Caco-2 (cell line): ENCODE measurements around the gene FPGS. TPM values are rescaled to one million over a fixed set of nuclear protein-coding genes. Genes with fewer than 3 reads are reported as not detected.

Experiments used
- Bru-seq: library from RNA; stranded (reverse); fragments of 400-500 nt; gene quantifications from one replicate; lab custom pipeline; 2021; lab: Mats Ljungman, UMichigan
- BruChase-seq, 2 experiments: library from RNA; stranded (reverse); fragments of 400-500 nt; gene quantifications; one replicate each; lab custom pipeline; 2021; lab: Mats Ljungman, UMichigan
- BruUV-seq: library from RNA; stranded (reverse); fragments of 400-500 nt; replicated peaks from 2 replicates; lab custom pipeline; 2021; lab: Mats Ljungman, UMichigan
- CTCF ChIA-PET: fragments of 300-600 bp; sonication (Branson Sonifier 250); formaldehyde crosslinking; loops from one replicate; lab custom pipeline; 2022; ENCODE audit warnings: antibody characterized with exemption; lab: Charles Lee
- POLR2A ChIA-PET: fragments of 300-600 bp; sonication (Branson Sonifier 250); formaldehyde crosslinking; loops from one replicate; lab custom pipeline; 2022; ENCODE audit warnings: antibody characterized with exemption; lab: Charles Lee
- DNase-seq, 2 experiments: peaks; one replicate each; pipeline versions ENCODE4 v3.0.0 to v3.0.0-alpha.2; 2020 to 2022
- H3K27me3 ChIP-seq: replicated peaks from 2 replicates; pipeline ENCODE4 v1.6.0; 2011; ENCODE audit warnings: low read length; ENCODE audit not compliant: control insufficient read depth, insufficient read depth
- H3K36me3 ChIP-seq: 2 replicates; pipeline ENCODE4 v1.5.1; 2011; ENCODE audit warnings: low read length; ENCODE audit not compliant: control insufficient read depth, insufficient read depth
- H3K4me1 ChIP-seq: fragments of 250-450 bp; sonication (Bioruptor Pico); 2 replicates; pipeline ENCODE4 v1.5.1; 2020; ENCODE audit warnings: mild to moderate bottlenecking
- H3K4me3 ChIP-seq: 2 replicates; pipeline ENCODE4 v1.5.1; 2011; ENCODE audit warnings: low read depth, mild to moderate bottlenecking, control low read depth, low read length
- H3K9me3 ChIP-seq: fragments of 250-450 bp; sonication (Bioruptor Pico); 2 replicates; pipeline ENCODE4 v1.5.1; 2020; ENCODE audit warnings: mild to moderate bottlenecking, moderate library complexity
- H3K27ac Mint-ChIP-seq: one replicate; pipeline ENCODE4 v1.8.0; 2022; ENCODE audit warnings: mixed read lengths; ENCODE audit not compliant: unreplicated experiment
- H3K27me3 Mint-ChIP-seq: one replicate; pipeline ENCODE4 v1.8.0; 2022; ENCODE audit warnings: mixed read lengths; ENCODE audit not compliant: insufficient read depth, unreplicated experiment
- H3K36me3 Mint-ChIP-seq: one replicate; pipeline ENCODE4 v1.8.0; 2022; ENCODE audit warnings: mild to moderate bottlenecking, mixed read lengths; ENCODE audit not compliant: insufficient read depth, unreplicated experiment
- H3K4me1 Mint-ChIP-seq: one replicate; pipeline ENCODE4 v1.8.0; 2022; ENCODE audit warnings: low read depth, mixed read lengths; ENCODE audit not compliant: unreplicated experiment
- H3K4me3 Mint-ChIP-seq: one replicate; pipeline ENCODE4 v1.8.0; 2022; ENCODE audit warnings: mild to moderate bottlenecking, moderate library complexity, mixed read lengths; ENCODE audit not compliant: unreplicated experiment
- H3K9me3 Mint-ChIP-seq: one replicate; pipeline ENCODE4 v1.8.0; 2022; ENCODE audit warnings: mixed read lengths; ENCODE audit not compliant: unreplicated experiment
- CTCF ChIP-seq, 2 experiments: fragments of 200-600 bp in 1 of 2; IDR thresholded peaks; 1 replicate in 1 of 2; 2 replicates in 1 of 2; pipeline versions ENCODE4 v1.5.1 to v1.8.0; 2011 to 2022; ENCODE audit warnings: antibody characterized with exemption in 1 of 2, control low read depth in 1 of 2, inconsistent platforms in 1 of 2, low read depth in 1 of 2, low read length in 1 of 2, mild to moderate bottlenecking in 1 of 2, moderate library complexity in 1 of 2; ENCODE audit not compliant: insufficient read depth in 1 of 2, severe bottlenecking in 1 of 2, unreplicated experiment in 1 of 2
- intact Hi-C: fragments of 100-400 bp; cut with micrococcal nuclease; formaldehyde crosslinking; loops from one replicate; pipeline ENCODE4 v1.10.0; 2022; ENCODE audit not compliant: unreplicated experiment
- long read RNA-seq: library from polyadenylated mRNA; stranded (forward); transcript quantifications from one replicate; pipeline ENCODE4 v2.0.0, GENCODE V29; 2022
- total RNA-seq: library from RNA; stranded (reverse); gene quantifications from 2 replicates; pipeline ENCODE4 v1.2.3, GENCODE V29; 2022

The FPGS gene, protein sequence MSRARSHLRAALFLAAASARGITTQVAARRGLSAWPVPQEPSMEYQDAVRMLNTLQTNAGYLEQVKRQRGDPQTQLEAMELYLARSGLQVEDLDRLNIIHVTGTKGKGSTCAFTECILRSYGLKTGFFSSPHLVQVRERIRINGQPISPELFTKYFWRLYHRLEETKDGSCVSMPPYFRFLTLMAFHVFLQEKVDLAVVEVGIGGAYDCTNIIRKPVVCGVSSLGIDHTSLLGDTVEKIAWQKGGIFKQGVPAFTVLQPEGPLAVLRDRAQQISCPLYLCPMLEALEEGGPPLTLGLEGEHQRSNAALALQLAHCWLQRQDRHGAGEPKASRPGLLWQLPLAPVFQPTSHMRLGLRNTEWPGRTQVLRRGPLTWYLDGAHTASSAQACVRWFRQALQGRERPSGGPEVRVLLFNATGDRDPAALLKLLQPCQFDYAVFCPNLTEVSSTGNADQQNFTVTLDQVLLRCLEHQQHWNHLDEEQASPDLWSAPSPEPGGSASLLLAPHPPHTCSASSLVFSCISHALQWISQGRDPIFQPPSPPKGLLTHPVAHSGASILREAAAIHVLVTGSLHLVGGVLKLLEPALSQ
- total RNA-seq (54.4 and 57.3 TPM in 2 replicates), Bru-seq, nascent RNA (percentile 64 among the genes with signal in this experiment), BruChase-seq, experiment 1, labeled RNA remaining after a 2-hour chase (percentile 66 among the genes with signal in this experiment), BruChase-seq, experiment 2, labeled RNA remaining after a 6-hour chase (percentile 74 among the genes with signal in this experiment)
- long read RNA-seq, transcript FPGS-203 (15 exons, 2,279 nt) = major isoform, 79 of 133 reads
- long read RNA-seq, transcript FPGS-201 (15 exons, 2,278 nt) = minor isoform, 16 of 133 reads
- long read RNA-seq, partial matches to known transcripts = 10 of 133 reads
- long read RNA-seq, other reads (novel, unspliced or antisense) = 24 of 133 reads

DNA sequence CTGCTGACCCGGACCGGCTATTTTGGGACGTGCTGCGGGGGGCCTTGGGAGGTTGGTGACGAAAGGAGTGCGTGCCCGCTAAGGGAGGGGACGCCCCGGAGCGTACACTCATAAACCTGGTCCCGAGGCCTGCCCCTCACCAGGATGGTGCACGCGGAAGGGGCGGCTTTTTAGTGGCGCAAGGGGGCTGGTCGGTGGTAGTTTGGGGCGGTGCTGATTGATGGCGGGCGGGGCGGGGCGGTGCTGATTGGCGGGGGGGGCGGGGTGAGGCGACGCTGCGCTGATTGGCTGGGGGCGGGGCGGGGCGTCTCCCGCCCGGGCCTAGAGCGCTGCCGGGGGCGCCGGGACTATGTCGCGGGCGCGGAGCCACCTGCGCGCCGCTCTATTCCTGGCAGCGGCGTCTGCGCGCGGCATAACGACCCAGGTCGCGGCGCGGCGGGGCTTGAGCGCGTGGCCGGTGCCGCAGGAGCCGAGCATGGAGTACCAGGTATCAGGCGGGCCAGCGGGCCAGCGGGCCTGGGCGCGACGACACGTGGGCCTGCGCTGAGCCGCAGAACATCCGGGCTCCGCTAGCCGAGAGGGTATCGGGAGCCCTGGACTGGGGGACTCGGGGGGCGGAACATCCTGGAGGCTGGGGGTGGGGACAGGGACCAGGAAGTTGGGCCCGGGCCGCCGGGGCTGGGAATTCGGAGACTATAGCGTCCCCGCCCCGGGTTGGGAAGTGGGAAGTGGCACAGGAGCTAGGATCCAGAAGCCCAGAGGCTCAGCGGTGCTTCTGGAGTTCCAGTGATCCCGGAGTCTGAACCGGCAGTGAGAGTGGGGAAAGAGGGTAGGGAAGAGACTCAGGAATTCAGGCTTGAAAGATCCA, at the start of gene FPGS:
Gene FPGS (plus strand): TSS at position 307 of the 868 bp plus-strand sequence. CDS start 43 bp downstream, at position 350.
- peak; percentile 89 to 90 for DNase-seq
- CTCF ChIA-PET = interaction anchor here (1.1 to 2.0 kb wide), 3 partner anchors 17 to 68 kb away, joined by 3 to 14 read pairs (median 12); partner anchors contain the start of genes CDK9 and TOR2A
- Mint-ChIP-seq H3K4me1 (peaks cover 14% of the 10 kb centered on the region), H3K4me3 (peak within 1 kb of the TSS; percentile 86), H3K27ac (peak within 1 kb of the TSS; percentile 77), H3K36me3 (peaks cover 11% of the 10 kb centered on the region), H3K27me3 (no peaks in the 10 kb centered on the region), H3K9me3 (no peaks in the 10 kb centered on the region)
- no peaks in the 10 kb centered on the region for H3K9me3 ChIP-seq
- intact Hi-C loops = loop anchor here (2.0 kb wide), 2 partner anchors 68 to 114 kb away; partner anchors contain the start of gene ST6GALNAC4
- H3K4me3 ChIP-seq = peak within 1 kb of the TSS; percentile 86
- POLR2A ChIA-PET = interaction anchor here (0.6 to 1.6 kb wide), 5 partner anchors 10 to 133 kb away, joined by 3 to 8 read pairs (median 5); partner anchors contain the start of genes CDK9 and ST6GALNAC4
- peak in 1 of 2 experiments; percentile 4 for TF ChIP-seq CTCF (IDR thresholded peaks at IDR 0.05; ENCODE audit: insufficient read depth in 1 of 2, low read depth in 1 of 2, low read length in 1 of 2, severe bottlenecking in 1 of 2, unreplicated experiment in 1 of 2)
- peaks cover 26% of the 10 kb centered on the region for H3K4me1 ChIP-seq
- no peaks in the 10 kb centered on the region for H3K27me3 ChIP-seq
- no TSS peak for BruUV-seq
- H3K36me3 ChIP-seq = no peaks in the 10 kb centered on the region

DNA sequence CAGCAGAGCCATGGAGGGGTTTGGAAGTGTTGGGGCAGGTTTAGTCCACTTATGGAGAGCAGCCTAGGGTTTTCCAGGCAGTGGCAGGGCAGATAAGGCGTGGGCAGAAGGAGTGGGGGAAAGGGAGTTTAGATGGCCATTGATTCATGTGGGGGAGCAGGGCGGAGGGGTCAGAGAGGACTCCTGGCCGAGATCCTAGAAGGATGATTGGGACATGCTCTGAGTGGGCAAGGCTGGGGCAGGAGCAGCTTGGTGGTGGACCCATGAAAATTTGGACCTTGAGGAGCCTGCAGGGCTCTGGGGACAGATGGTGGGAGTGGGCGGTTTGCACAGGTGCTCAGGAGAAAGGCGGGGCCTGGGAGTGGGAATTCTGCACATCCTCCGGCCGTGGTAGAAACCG, 49.5 kb upstream of the FPGS start:
- no peak for TF ChIP-seq CTCF (IDR thresholded peaks at IDR 0.05; ENCODE audit: insufficient read depth in 1 of 2, low read depth in 1 of 2, low read length in 1 of 2, severe bottlenecking in 1 of 2, unreplicated experiment in 1 of 2)
- H3K27me3 ChIP-seq = peaks cover 2% of the 10 kb centered on the region
- H3K36me3 Mint-ChIP-seq = peaks cover 5% of the 10 kb centered on the region
- peak overlapping the region; percentile 4 for H3K4me3 Mint-ChIP-seq
- no peaks in the 10 kb centered on the region for H3K9me3 Mint-ChIP-seq
- CTCF ChIA-PET = interaction anchor here (2.8 kb wide), 1 partner anchor 19 kb away, joined by 10 read pairs; the partner anchor contains the start of gene TOR2A
- H3K4me3 ChIP-seq = no peak overlapping the region
- peaks cover 15% of the 10 kb centered on the region for H3K27me3 Mint-ChIP-seq
- POLR2A ChIA-PET = no interaction called here
- intact Hi-C loops = no loop called here
- no peak for DNase-seq
- H3K4me1 ChIP-seq = 0 out of 2 replicates have a peak, but pooled peaks cover 3% of the 10 kb centered on the region
- no peaks in the 10 kb centered on the region for H3K4me1 Mint-ChIP-seq
- no TSS peak for BruUV-seq
- H3K9me3 ChIP-seq = no peaks in the 10 kb centered on the region
- no peak overlapping the region for H3K27ac Mint-ChIP-seq
- H3K36me3 ChIP-seq = no peaks in the 10 kb centered on the region
